ENCODE measurements around the gene KIAA0930. TPM values are rescaled to one million over a fixed set of nuclear protein-coding genes. Genes with fewer than 3 reads are reported as not detected.

Gene KIAA0930
- total and polyA plus RNA-seq, 2 of the 4 experiments (the other 2 are of a cell fraction): 25.3 to 34.1 TPM

- Histone ChIP-seq H3K9me1 (ENCODE audit: insufficient read depth, low read length) (no peaks in the 10 kb centered on the region), H3K4me2 (ENCODE audit: low read depth, low read length) (no peak overlapping the region), H4K5ac (ENCODE audit: low read depth, low read length) (no peak overlapping the region), H2AFZ (replicated peaks; ENCODE audit: low read length, poor library complexity) (no peak overlapping the region), H3K18ac (ENCODE audit: low read depth, low read length) (no peak overlapping the region), H3K4me1 (ENCODE audit: control insufficient read depth, insufficient read depth, low read length) (peaks cover 9% of the 10 kb centered on the region), H3K36me3 (ENCODE audit: control insufficient read depth, insufficient read depth, low read length) (no peaks in the 10 kb centered on the region), H4K8ac (ENCODE audit: low read depth in 2 of 2, low read length in 2 of 2) (no peak overlapping the region), H3K56ac (ENCODE audit: extremely low read depth, insufficient read depth, low read length) (no peak overlapping the region), H3K14ac (replicated peaks; ENCODE audit: low read depth, low read length) (no peak overlapping the region), H3K27ac (ENCODE audit: insufficient read depth, low read length) (no peak overlapping the region), H2BK15ac (ENCODE audit: low read depth, low read length) (no peak overlapping the region; the same call in 2 of the 3 replicates), H3K27me3 (ENCODE audit: control insufficient read depth, insufficient read depth, low read length) (peaks cover 8% of the 10 kb centered on the region), H3K9me3 (ENCODE audit: control insufficient read depth, insufficient read depth, low read length) (no peaks in the 10 kb centered on the region), H4K91ac (ENCODE audit: insufficient read depth, low read depth, low read length) (no peak overlapping the region), H3K79me1 (ENCODE audit: low read depth in 1 of 2, low read length in 2 of 2) (no peaks in the 10 kb centered on the region), H3K9ac (ENCODE audit: low read depth, low read length) (no peak overlapping the region), H2BK20ac (ENCODE audit: low read depth, low read length) (no peak overlapping the region), H3K4ac (ENCODE audit: low read depth, low read length) (no peak overlapping the region), H4K20me1 (ENCODE audit: insufficient read depth, low read length) (no peaks in the 10 kb centered on the region), H2BK5ac (ENCODE audit: low read depth, low read length, poor library complexity, severe bottlenecking) (no peak overlapping the region), H3K23ac (ENCODE audit: low read depth, low read length) (no peak overlapping the region), H2AK9ac (replicated peaks; ENCODE audit: low read depth, low read length, poor library complexity) (peak overlapping the region; percentile 5), H3K4me3 (ENCODE audit: insufficient read depth, low read depth, low read length) (no peak overlapping the region), H2AK5ac (ENCODE audit: low read depth, low read length) (0 out of 2 replicates have a peak overlapping the region, but pooled peaks have one; percentile 20), H2BK120ac (ENCODE audit: low read depth, low read length) (no peak overlapping the region)
- BruUV-seq (replicated peaks): no TSS peak
- no peak for DNase-seq
- POLR2A ChIA-PET (ENCODE audit: unreplicated experiment): no interaction called here
- no peak for ATAC-seq (ENCODE audit: low read depth)
- CTCF ChIA-PET: interaction anchor here (0.7 to 2.6 kb wide), 2 partner anchors 279 to 993 kb away, joined by 7 to 10 read pairs; no protein-coding TSS in a partner anchor
- intact Hi-C loops (cut with micrococcal nuclease) (no loop called here), dilution Hi-C loops (cut with HindIII; ENCODE audit: low sequenced_read_pairs, unreplicated experiment) (no loop called here), in situ Hi-C loops (cut with MboI; ENCODE audit: low sequenced_read_pairs) (no loop called here)
- TF ChIP-seq FOS (IDR thresholded peaks at IDR 0.05; ENCODE audit: low read depth, low read length) (no peak), NFE2L2 (IDR thresholded peaks at IDR 0.05; ENCODE audit: low read depth, low read length) (no peak), BHLHE40 (IDR thresholded peaks at IDR 0.05; ENCODE audit: low read depth, low read length) (no peak), MAFK (IDR thresholded peaks at IDR 0.05; ENCODE audit: low read depth, low read length) (no peak), CHD1 (IDR thresholded peaks at IDR 0.05; ENCODE audit: low read depth, low read length) (no peak), RFX5 (IDR thresholded peaks at IDR 0.05; ENCODE audit: low read depth, low read length) (no peak), SMC3 (IDR thresholded peaks at IDR 0.05; ENCODE audit: low read depth, low read length) (no peak), MXI1 (IDR thresholded peaks at IDR 0.05; ENCODE audit: borderline replicate concordance, low read depth, low read length) (no peak), RAD21 (IDR thresholded peaks at IDR 0.05; ENCODE audit: low read length) (no peak), RCOR1 (IDR thresholded peaks at IDR 0.05; ENCODE audit: insufficient replicate concordance, low read length) (no peak), CEBPB (IDR thresholded peaks at IDR 0.05; ENCODE audit: low read depth, low read length) (no peak), MAZ (IDR thresholded peaks at IDR 0.05; ENCODE audit: borderline replicate concordance, low read depth, low read length) (no peak), POLR2A (IDR thresholded peaks at IDR 0.05; ENCODE audit: low read depth, low read length) (no peak)
- TF ChIP-seq, protein P1, sequence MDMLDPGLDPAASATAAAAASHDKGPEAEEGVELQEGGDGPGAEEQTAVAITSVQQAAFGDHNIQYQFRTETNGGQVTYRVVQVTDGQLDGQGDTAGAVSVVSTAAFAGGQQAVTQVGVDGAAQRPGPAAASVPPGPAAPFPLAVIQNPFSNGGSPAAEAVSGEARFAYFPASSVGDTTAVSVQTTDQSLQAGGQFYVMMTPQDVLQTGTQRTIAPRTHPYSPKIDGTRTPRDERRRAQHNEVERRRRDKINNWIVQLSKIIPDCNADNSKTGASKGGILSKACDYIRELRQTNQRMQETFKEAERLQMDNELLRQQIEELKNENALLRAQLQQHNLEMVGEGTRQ (IDR thresholded peaks at IDR 0.05; ENCODE audit: low read depth, low read length): no peak
- TF ChIP-seq, protein P2, sequence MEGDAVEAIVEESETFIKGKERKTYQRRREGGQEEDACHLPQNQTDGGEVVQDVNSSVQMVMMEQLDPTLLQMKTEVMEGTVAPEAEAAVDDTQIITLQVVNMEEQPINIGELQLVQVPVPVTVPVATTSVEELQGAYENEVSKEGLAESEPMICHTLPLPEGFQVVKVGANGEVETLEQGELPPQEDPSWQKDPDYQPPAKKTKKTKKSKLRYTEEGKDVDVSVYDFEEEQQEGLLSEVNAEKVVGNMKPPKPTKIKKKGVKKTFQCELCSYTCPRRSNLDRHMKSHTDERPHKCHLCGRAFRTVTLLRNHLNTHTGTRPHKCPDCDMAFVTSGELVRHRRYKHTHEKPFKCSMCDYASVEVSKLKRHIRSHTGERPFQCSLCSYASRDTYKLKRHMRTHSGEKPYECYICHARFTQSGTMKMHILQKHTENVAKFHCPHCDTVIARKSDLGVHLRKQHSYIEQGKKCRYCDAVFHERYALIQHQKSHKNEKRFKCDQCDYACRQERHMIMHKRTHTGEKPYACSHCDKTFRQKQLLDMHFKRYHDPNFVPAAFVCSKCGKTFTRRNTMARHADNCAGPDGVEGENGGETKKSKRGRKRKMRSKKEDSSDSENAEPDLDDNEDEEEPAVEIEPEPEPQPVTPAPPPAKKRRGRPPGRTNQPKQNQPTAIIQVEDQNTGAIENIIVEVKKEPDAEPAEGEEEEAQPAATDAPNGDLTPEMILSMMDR (conservative IDR thresholded peaks at IDR 0.05; ENCODE audit: low read depth, low read length): no peak
- TF ChIP-seq, protein P3, sequence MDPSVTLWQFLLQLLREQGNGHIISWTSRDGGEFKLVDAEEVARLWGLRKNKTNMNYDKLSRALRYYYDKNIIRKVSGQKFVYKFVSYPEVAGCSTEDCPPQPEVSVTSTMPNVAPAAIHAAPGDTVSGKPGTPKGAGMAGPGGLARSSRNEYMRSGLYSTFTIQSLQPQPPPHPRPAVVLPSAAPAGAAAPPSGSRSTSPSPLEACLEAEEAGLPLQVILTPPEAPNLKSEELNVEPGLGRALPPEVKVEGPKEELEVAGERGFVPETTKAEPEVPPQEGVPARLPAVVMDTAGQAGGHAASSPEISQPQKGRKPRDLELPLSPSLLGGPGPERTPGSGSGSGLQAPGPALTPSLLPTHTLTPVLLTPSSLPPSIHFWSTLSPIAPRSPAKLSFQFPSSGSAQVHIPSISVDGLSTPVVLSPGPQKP (IDR thresholded peaks at IDR 0.05; ENCODE audit: borderline replicate concordance, low read depth, low read length): no peak
- 93% methylated on average over 6 of the region's 15 CpGs; no CpG with 5 or more reads in 1 of the 2 experiments for WGBS, 2 experiments (ENCODE audit: extremely low coverage in 2 of 2, insufficient read length in 1 of 2)
These were observed 32.9 kb upstream of the KIAA0930 start for GRCh38 chr22:45273452-45274075.
